HG03097 (cell line): ENCODE measurements around the gene MISP3.

ENCODE experiments used
- ATAC-seq: cut with Tn5 transposase; IDR thresholded peaks from one replicate; pipeline ENCODE4 v1.9.1; 2021; ENCODE audit not compliant: unreplicated experiment, low FRiP score

The MISP3 gene

DNA sequence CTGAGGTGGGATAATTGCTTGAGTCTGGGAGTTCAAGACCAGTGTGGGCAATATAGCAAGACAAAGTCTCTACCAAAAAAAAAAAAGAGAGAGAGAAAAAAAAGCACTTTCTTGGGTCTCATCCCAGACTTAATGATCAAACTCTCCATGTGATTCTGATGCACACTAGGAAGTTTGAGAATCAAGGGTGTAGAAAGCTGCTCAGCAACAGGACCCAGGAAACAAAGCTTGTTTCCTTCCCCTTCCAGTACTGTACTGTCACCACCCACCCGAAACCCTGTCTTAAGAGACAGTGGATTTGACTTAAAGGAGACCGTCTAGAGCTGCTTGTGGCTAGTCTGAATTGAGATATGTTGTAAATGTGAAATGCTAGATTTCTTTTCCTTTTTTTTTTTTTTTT lies 5.8 kb downstream of the MISP3 start:
- ATAC-seq, result no peak

- peak; percentile 86 for ATAC-seq
These were observed 8.6 kb downstream of the MISP3 start for GRCh38 chr19:14080887-14081796.

DNA sequence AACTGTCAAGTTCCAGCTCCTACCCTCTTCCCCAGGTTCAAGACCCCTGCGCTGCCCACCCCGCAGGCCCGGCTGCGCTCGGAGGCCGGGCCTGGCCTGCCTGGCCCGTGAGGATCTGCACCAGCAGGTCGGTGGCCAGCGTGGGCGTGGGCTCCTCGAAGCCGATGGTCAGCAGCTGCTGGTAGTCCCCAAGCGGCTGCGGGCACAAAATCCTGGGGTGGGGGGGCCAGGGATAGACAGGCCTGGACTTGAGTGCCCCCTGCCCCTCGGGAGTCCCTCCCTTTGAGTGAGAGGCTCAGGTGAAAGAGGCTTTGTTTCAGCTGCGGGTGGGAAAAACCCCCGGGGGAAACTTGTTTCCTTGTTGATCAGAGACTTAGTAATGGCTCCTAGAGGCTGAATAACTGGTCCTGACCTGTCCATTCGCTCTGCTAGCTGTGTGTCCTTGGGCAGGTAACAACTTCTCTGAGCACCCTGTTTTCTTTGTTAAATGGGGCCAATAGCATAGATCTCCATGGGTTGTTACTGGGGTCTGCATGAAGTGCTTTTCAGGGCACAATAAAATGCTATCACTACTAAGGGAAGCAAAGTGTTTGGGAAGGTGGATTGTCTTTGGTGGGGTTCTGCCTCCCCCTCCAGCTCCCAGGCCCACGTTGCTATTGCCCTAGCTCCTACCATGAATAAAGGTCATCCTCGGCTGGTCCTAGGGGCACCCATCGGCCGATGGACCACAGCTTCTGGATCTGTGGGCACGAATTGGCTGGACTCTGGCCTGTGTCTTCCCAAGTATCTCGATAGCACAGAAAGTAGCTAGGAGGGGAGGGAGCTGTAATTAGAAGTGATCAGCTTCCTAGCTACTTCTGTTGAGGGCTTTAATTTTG lies 9.4 kb downstream of the MISP3 start:
- ATAC-seq, result peak; percentile 4

GRCh38 chr19:14082675-14082960 lies 10.0 kb downstream of the MISP3 start:
- ATAC-seq, result no peak

- no peak for ATAC-seq
These were observed 12.9 kb downstream of the MISP3 start, which contains the start of gene C19orf67 for GRCh38 chr19:14085309-14085995. TSS of gene C19orf67 (minus strand) at chr19:14085783. CDS start at chr19:14085627, 156 bp downstream.

DNA sequence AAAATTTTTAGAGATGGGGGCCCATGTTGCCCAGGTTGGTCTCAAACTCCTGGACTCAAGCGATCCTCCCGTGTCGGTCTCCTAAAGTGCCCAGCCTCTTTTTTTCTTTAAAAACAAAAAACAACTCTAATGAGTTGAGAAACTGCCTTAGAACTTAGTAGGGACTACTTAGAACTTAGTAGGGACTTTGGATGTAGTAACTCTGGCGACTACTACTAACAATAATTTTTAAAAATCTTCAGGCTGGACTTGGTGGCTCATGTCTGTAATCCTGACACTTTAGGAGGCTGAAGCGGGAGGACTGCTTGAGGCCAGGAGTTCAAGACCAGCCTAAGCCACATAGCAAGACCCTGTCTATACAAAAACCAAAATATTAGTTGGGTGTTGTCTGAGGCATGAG lies 13.5 kb downstream of the MISP3 start:
- ATAC-seq, result no peak

DNA sequence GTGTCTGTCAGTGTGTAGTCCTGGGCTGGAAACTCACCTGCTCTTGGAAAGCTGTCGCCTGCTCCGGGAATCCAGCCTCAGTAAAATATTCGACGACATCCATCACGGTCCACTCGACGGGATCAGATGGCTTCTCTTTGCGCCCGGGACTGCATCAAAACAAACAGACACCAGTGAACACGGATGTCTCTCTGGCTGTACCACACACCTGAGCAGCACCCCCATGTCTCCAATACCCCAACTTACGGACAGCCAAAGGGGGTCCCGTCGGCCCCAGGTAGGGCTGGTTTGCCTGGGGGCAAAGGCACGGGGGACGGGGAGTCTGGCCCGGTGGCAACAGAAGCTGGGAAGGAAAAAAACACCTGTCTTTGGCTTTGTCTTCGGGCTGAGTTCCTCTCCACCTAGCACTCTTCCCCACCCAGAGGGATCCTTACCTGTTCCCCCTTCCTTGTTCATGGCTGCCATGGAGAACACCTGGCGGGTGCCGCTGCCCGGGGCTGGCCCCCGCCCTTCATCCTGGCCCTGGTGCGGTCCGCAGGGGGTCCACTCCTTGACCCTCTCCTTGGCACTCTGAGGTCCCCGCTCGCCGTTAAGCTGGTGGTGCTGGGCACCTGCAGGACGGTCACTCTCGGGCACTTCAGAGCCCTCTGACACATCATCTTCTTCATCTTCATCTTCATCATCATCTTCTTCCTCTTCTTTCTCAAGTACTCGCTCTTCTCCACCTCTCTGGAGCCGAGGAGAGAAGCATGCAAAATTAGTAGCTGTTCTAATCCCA lies 16.2 kb downstream of the MISP3 start:
- ATAC-seq, result no peak

GRCh38 chr19:14089412-14089661 lies 16.8 kb downstream of the MISP3 start:
- no peak for ATAC-seq

- no peak for ATAC-seq
These were observed 17.3 kb downstream of the MISP3 start for GRCh38 chr19:14089662-14090508.

- peak; percentile 35 for ATAC-seq
These were observed 18.0 kb downstream of the MISP3 start, which contains the start of gene SAMD1 for GRCh38 chr19:14090509-14091080. TSS of gene SAMD1 (minus strand) at chr19:14090751.

DNA sequence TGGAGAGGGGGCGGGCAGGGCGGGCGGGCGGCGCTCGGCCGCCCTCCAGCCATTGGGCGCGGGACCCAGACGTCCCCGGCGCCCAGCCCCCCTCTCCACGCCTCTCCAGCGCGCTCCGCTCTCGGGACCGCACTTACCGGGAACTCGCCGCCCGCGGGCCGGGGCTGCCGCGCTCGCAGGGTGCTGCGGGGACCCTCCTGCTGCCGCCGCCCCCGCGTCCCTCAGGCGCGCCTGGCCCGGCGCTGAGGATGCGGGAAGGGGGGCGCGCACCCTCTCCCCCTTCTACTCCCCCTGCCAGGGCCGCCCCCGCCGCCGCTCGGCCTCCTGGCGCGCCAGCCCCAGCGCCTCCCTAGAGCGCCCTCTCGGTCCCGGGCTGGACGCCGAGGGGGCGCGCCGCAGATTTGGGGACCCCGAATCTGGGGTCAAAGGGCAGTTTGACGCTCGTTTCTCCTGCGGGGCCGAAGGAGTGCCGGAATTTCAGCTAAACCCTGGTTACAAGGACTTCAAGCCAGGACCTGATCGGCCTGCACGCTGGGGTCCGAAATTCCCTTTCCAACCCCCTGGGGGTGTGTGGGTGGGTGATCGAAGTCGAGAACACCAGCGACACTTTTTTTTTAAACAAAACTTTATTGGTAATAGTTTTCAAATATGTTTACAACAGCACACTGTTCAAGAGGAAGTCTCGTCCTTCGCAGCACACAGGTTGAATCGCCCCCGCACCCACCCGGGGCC lies 18.7 kb downstream of the MISP3 start:
- peak; percentile 37 for ATAC-seq

- ATAC-seq, result peak; percentile 16
These were observed 19.4 kb downstream of the MISP3 start for GRCh38 chr19:14091813-14092462.

DNA sequence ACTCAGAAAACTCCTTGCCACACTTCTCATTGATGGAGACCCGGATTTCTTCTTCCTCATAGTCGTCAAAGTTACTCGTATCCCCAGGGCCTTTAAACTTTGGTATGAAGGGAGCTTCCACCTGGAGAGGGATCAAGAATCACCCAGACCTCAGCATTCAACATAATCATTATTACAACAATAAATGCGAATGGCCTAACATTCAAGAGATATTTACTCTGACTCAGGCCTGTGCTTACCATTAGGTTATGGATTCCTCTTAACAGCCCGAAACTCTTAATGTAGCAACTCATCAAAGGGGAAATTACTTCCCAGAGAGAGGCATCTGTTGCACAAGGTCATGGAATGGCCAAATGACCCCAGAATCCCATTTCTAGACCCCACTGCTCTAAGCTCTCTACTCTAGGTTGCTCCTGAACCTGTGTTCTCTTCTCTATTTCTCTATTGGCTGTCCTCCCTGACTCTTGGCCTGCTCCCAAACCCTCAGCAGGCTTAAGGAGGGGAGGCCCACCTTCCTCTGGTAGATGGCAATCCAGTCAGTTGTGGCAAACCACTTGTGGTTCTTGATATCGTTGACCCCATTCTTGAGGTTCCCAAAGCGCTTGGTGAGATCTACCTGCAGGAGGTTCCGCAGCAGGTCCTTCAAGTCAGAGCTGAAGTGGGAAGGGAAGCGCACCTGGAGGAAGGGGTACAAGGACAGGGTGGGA lies 20.7 kb downstream of the MISP3 start:
- ATAC-seq, result no peak

GRCh38 chr19:14094854-14095253 lies 22.3 kb downstream of the MISP3 start:
- no peak for ATAC-seq

- ATAC-seq, result no peak
These were observed 23.8 kb downstream of the MISP3 start for GRCh38 chr19:14096272-14096992.

GRCh38 chr19:14097532-14098151 lies 25.1 kb downstream of the MISP3 start:
- ATAC-seq, result no peak
